Tongue (tissue), 2 donors: Measurements from ENCODE around the gene EHF. TPM values are rescaled to one million over a fixed set of nuclear protein-coding genes. Genes with fewer than 3 reads are reported as not detected.

Source experiments
- DNase-seq: peaks from one replicate; pipeline ENCODE4 v3.0.0-alpha.2; 2015
- total RNA-seq: library from RNA; depleted of rRNA; stranded (reverse); fragments of >200 nt; gene quantifications from one replicate; pipeline ENCODE4 v1.2.3, GENCODE V29; 2014

EHF gene
- total RNA-seq, 1 donor from 2014 or later = 105 TPM

DNA sequence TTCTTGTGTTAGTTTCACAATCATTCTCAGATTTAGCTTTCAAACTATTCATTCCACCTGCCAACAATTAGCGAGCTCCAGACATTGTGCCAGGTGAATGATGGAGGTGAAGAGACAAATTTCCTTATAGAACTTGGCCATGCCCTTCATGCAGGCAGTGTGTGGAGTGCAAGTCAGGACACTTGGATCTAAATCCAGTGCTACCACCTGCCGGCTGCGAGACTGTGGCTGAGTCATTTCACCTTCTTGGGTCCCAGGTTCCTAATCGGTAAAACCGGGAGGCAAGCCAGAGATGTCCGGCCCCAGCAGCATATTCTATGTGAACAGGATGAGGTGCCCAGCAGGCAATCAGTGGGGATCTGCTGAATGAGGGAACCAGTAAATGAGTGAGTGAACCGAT lies 18.6 kb upstream of the EHF start:
- no peak for DNase-seq

DNA sequence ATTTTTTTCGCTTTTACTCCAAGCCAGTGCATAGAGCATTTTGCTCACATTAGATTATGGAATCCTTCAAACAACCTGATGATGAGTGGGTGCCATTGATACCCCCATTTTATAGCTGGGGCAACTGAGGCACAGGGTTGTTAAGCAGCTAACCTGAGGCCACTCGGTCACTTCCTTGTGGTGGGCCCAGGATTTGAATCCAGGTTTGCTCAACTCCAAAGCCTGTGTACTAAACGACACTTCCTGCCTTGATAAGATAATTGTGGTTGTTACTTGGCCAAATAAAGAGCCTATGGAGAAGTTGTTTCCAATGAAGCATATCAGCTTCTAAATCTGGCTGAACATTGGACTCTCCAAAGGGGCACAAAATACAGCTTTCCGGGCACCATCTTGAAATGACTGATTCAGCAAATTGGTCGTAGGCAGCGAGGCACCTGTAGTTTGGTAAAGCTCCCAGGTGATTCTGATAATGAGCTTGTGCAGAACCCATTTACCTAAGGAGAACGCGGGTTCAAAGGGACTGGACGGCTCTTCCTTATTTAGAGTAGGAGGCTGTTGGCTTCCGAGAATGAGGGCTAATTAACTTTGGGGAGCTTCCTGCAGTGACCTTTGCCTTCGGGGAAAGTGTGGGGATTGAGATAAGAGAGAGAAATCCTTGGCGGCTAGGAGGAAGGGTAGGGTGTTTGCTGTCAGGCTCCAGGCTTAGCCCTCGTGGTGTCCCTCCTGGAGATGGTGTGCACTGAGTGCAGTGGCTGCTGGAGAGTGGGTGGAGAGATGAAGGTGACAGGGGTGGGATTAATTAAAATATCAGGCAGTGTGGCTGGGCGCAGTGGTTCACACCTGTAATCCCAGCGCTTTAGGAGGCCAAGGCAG lies 17.5 kb upstream of the EHF start:
- DNase-seq = no peak

DNA sequence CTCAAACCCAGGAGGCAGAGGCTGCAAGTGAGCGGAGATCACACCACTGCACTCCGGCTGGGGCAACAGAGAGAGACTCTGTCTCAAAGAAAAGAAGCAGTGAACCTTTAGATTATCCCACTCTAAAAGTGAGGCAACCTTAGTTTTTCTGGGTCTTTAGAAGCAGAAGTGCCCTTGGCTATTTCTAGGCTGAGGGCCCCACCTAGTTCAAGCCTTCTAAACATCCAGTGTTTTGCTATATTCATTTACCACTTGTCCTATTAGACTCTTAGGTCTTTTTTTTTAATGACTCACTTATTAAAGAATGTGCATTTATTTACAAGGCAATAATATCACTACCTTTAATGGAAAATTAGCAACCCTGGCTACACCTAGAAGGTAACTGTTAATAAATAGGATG lies 16.7 kb upstream of the EHF start:
- DNase-seq = no peak

DNA sequence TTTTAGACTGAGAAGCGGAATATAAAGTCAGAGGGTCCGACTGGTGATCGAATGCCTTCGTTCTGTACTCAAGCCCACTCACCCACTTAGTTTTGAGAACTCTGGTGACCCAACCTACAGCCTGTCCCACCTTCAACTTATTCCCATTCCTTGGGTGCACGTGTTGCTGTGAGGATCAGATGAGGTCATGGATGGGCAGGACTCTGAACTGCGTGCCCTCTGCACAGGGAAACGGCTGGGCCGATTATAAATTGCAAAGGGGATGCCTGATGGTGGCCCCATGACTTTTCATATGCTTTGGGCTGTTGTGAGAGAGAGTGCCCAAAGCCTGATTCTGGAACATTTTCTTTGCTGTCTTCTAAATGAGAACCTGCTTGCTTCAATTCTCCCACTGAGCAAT lies 16.0 kb upstream of the EHF start:
- no peak for DNase-seq

DNA sequence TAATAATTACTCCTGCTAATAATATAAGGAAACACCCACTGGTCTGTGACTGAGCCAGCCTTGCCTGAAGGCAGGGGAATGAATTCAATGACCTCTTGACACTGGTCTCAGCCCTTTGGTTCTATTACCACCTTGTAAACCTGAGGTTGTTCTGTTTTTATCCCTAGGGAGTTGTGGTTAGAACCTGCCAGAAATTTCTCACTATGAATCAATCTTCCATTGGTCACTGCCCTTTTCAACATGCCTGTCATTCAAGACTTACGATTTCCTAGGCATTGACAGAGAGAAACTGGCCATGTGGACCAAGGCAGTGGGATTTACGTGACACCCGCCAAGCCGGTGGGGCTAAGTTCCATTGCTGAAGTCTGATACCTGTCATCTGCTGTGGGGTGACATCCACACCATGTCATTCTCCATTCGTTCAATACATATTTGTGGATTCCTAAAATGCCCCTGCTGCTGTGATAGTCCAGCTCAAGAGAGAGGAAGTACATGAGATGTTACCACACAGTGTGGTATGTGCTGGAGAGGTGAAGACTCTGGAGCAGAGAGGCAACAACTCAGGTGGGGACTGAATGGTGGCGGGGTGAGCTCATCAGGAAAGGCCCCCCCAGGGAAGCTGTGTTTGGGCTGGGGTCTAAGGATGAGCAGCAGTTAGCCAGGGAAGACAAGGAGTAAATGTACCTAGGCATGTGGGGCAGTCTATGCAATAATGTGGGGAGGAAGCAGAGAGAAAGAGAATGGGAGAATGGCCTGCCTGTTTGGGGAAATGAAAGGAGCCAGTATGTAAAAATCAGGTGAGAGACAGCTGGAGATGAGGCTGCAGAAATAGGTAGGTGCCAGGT lies 15.2 kb upstream of the EHF start:
- no peak for DNase-seq

DNA sequence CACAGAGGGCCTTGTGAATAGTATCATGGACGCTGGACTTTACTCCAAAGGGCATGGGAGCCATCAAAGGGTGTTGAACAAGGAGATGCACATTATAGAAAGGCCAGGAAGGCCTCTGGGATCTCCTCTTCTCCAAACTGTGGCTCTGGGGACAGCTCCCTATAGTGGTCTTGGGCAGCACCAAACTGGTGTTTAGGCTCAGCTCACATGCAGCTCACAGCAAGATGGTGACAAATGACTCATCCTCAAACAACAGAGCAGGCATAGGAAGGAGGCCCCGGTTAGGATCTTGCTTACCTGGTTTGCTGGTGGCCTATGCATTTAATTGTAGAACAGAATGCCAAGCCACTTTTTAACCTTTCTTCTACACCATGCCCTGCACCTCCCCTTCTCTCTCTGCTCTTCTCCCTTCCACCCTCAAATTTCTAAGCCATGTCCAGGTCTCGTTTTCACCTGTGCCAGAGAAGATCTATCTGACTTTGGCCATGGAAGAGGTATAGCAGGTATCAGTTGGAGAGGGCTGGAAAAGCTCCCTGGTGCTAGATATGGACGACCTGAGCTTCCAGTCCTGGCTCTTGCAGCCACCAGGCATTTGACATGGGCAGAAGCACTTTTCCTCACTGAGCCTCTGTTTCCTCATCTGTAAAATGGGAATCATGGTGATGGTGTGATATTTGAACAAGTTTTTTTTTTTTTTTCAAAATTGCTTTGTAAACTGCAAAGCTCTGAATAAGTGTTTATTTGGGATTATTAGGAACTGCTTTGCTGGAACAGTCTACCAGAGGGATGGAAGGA lies 14.4 kb upstream of the EHF start:
- no peak for DNase-seq

DNA sequence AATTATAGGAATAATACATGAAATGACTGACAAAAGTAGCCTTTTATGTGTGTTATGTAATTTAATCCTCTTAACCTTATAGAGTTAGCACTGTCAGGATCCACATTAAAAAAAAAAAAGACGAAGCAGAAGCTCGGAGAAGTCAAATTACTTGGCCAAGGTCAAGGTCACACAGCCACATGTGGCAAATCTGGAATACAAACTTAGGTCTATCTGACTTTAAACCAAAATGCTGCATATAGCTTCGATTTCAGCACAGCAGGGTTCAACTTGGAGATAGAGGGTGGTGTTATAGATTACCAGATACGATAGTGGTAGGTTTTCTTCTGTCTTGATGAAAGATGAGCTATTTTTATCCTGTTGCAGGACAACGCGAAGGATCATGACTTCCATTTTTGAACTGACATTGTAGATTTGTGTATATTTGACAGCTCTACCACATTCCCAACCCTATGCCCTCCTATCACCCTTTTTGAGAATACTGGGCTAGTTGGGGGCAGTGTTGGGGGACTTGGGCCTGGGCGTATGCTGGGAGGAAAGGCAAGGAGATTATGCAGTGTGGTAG lies 11.6 kb upstream of the EHF start:
- DNase-seq = no peak

DNA sequence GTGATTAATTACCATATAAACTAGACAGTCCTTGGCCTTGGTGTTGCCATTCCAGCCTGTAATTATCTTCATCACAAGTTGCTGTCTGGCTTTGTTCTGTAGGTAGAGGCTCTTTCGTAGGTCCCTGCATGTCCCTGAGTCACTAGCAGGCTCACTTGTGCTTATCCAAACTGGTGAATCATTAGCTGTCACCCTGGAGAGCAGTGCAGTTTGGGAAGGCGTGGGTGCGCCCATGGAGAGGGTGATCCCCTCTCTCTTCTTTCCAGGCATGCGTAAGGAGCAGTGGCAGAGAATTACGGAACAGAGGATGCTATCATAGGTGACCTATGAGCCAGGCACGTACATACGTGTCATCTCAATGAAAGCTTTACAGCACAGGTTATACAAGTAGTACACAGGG lies 11.0 kb upstream of the EHF start:
- no peak for DNase-seq

DNA sequence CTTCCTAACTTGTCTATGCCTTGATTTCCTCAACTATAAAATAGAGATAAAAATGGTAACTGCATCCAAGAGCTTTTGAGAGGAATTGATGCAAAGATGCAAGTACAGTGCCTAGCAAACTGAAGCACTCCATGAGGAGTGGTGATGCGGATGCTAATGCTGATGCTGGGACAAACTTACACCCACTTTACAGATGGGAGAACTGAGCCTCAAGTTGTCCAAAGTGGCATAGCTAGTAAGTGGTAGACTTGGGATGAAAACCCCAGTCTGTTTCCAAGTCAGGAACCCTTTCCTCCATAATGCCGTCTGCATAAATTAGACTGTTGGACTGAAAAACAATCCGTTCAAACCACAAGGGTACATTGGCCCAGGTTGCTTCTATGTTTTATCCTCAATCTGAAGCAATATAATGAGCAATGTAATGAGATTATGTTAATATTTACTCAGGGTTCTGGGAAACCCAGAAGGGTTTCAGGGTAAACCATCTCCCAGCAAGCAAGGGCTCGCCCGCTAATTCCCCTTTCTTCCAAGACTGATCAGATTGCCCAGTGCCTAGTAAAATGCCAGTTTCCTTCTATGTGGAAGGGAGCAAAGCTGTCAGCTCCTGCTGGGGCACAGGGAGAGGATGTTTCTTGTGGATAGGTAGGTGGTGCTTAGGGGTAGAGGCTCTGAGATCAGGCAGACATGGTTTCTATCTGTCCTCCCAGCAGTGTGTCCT lies 10.4 kb upstream of the EHF start:
- no peak for DNase-seq

DNA sequence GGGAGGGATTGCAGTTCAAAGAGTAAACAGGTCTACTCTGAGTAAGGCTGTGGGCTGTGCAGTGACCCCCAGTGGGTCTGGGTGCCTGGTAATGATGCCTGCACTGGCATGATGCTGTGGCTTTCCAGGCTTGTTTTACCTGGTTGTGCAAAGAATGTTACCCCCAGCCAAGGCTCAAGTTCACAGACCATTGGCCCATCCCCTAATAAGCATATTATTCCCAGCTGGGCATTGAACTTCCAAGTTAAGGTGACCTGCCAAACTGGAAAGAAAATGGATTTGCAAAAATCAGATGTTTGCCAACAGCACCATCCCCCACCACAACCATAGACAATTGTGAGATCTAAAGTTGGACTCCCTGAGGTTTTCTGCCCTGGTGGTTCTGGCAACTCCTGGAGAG lies 7.9 kb upstream of the EHF start:
- DNase-seq = no peak

DNA sequence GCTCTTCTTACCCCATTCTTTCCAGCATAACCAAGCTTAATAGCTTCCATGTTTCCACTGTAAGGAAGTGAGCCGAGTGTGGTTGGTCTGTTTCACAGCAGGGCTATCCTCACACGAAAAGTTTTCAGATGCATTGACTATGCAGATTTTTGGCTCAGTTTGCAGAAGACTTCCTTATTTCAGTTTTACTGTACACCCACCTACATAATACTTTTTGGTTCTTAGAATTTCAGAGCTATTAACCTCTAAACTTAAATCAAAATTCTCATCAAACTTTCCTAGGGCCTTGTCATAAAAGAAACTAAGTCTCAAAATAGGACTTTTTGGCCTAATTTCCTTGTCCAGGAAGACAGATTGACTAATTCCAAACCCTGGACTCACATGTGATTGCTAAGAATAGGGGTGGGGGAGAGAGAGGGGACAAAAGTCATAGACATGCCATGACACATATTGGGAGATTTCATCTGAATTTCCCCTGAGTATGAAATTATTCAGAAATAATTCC lies 7.3 kb upstream of the EHF start:
- no peak for DNase-seq

DNA sequence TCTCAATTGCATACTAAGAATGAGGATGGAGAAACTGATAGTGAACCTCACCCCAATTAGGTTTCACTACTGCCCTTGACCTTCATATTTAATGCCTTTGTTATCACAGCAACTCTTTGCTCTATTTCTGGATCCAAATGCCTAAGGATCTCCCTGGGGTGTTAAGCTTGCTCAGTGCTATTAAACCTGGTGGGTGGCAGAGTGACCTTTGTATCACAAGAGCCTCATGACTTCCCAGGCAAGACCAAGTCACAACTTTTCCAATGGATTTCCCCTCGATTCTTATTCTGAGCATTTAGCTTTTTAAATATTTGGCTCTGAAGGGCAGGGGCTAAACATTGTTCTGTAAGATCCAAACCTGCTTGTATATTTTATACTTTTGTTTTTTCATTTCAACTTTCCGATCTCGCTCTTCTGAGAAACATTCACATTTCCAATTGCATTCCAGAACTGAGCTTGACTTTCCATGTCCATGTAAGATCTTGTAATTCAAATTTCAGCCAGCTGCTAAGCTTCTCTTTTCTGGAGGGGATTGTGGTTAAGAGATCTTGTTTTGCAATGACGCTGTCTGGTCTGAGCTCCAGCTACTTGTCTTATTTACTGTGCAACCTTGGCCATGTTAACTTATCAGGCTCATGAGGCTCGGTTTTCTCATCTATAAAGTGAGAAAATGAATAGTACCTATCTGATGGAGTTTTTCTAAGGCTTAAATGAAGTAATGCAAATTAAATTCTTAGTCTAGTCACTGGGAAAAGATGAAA lies 6.4 kb upstream of the EHF start:
- peak; percentile 59 for DNase-seq

DNA sequence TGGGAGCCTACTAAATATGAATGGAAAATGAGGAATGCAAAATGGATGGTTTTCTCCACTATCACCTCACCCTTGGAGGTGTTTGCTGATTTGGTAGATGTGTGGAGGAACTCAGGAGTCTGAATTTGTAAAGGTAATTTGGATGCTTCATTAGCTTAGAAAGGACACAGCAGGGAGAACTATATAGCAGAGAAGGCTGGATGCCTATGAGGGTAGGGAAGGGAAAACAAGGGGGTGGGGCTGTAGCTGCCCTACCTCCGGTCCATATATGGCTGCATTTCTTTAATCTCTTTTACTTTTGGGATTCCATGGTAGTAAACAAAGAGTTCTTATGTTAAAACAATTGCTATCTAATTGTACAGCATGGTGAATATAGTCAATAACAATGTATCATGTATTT lies 4.8 kb upstream of the EHF start:
- no peak for DNase-seq

DNA sequence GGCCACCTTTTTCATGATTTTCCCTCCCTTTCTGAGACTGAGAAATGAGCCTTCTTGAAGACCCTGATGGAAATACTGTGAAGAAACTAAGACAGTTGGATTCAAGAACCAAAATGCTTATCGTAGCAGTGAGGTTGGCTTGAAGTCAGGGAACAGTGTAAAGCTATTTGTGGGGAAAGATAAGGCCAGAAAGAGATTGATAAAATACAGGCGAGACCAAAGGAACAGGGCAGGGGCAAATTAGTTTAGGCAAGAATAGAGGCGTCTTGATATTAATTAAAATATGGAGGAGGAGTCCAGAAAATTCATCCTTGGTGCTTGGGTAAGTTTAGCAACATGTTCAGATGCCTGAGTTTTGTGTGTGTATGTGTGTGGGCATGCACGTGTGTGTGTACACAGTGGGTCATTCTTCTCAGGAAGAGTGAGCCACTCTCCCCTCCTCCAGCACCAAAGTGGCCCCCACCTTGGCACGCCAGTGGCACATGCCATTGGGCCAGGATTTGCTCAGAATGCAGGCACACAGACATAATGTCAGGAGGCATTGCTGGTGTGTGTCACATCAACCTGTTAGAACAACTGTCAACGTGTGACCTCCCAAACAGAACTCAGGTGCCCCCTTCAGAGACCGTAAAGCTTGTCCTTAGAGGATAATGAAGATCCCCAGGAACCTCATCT lies 3.9 kb upstream of the EHF start:
- no peak for DNase-seq

DNA sequence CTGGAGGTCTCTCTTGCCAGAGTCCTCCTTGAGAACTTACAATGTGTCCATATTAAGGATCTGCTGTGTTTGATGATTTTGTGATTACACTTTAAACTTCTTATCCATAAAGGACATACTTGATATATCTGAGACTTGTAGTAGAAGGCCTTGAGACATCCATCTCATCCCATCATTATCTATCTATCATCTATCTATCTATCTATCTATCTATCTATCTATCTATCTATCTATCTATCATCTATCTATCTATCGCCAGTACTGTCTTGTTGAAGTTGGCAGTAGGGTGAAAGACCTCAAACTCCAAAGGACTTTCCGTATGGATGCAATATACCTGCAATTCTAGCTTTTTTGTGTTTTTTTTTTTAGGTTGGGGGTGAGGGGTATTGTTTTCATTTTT lies 2.5 kb upstream of the EHF start:
- no peak for DNase-seq

DNA sequence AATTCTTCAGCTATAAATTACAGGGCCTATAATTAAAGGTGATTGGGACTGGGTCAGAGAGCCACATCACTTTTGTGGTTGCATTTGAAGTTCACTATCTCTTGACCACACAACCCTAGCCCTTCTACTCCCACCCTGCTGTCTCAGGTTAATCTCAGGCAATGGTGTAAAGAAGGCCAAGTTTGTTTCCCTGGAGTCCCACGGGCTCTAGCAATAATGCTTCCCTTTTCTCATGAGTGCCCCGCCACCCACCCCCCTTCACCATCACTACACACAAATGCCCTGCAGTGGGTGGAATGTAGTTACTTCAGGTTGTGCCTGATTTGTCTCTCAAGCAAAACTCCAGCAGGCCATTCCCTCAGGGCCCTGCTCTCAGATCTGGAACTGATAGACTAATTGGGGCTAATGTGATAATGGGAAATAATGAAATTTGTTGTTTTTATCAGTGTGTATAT lies 1.8 kb upstream of the EHF start:
- no peak for DNase-seq

DNA sequence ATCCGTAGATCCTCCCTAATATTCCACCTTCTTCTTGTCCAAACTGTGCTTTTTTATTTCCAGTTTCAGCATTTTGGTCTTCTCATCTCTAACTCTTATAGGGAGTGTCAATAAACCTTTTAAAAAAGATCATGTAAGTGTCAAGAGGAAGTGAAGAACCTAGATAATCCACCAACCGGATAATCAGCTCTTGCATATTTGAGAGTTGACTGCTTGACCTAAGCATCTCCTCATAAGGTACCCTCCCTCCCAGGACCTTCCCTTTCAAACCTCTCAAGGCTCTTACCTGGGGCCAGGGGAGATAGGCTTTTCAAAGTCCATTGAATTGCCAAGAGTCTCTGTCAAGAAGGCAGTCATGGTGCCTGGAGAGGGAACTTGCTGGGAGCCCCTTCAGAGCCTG lies 691 bp upstream of the EHF start:
- DNase-seq = no peak

DNA sequence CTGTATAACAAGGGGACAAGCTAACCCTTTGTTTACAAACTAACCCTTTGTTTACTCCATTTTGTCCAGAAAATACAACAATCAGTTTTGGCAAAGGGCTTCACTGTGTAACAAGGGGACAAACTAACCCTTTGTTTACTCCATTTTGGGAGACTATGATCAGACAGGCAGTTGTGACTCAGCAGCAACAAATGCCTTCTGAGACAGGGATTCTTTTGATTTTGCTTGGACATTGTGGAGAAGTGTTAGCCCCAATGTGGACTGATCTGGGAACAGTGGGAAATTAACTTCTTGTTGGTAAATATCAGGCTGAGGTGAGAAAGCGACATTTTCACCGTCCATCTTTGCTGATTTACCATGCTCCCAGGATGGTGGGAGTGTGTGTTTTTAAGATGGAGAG lies 983 bp downstream of the EHF start:
- DNase-seq = no peak

DNA sequence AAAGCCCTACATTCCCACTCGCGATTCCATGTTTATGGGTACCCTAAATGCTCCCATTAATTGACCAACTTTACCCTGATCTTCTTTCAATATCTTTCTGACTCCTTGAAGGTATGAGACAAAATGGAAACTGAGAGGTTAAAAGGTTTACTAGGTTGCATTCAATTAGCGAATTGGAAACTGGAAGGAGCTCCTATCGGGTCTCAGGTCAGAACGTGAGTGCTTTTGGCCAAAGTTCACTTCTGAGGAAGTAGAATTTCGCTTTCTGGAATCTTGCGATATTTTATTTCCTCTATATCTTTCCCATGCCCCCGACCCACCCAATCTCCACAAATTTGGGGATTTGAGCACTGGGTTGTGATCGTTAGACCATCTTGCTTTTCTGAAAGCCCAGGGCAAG lies 2.6 kb downstream of the EHF start:
- no peak for DNase-seq

DNA sequence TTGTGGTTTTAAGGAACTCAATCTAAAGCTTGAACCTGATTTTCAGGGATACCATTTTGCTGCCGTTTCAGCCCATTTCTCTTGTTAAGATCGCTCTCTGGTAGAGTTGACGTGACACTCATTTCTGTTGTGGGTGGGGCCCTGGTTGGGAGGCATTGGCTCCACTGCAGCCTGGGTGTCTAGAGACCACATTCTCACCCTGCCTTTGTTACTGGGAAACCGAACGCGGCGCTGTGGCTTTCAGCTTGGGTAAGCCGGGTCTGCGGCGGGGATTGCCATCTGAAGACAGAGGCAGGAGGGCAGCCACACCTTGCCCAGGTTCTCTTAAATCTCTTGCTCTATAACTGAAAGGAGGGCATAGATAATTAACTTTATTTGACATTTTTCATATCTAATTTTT lies 3.2 kb downstream of the EHF start:
- DNase-seq = no peak
